CD14-positive monocyte (primary cell): ENCODE data around the gene PATJ. TPM values are rescaled to one million over a fixed set of nuclear protein-coding genes. Genes with fewer than 3 reads are reported as not detected.

Experiments used
- DNase-seq, 3 donors: peaks; one replicate each; pipeline ENCODE4 v3.0.0-alpha.2; 2011 to 2022
- H2AFZ ChIP-seq: 2 replicates; pipeline ENCODE4 v1.6.0; 2012; ENCODE audit warnings: mild to moderate bottlenecking, low read depth, low read length, inconsistent platforms; ENCODE audit not compliant: insufficient read depth, poor library complexity, severe bottlenecking
- H3K27ac ChIP-seq, 2 donors: 1 replicate in 1 of 2; 2 replicates in 1 of 2; pipeline ENCODE4 v1.5.1; 2012 to 2013; ENCODE audit warnings: low read length in 2 of 2, control low read depth in 1 of 2, inconsistent platforms in 1 of 2, low read depth in 1 of 2, mild to moderate bottlenecking in 1 of 2
- H3K27me3 ChIP-seq, 2 donors: one replicate each; pipeline versions ENCODE4 v1.6.0 to v1.6.1; 2011 to 2013; ENCODE audit warnings: low read length in 2 of 2; ENCODE audit not compliant: control insufficient read depth in 2 of 2, insufficient read depth in 2 of 2
- H3K36me3 ChIP-seq, 2 donors: replicated peaks in 1 of 2; 1 replicate in 1 of 2; 2 replicates in 1 of 2; pipeline versions ENCODE4 v1.5.1 to v1.6.1; 2012 to 2013; ENCODE audit warnings: low read length in 2 of 2, control low read depth in 1 of 2, inconsistent platforms in 1 of 2, mild to moderate bottlenecking in 1 of 2; ENCODE audit not compliant: insufficient read depth in 2 of 2, control insufficient read depth in 1 of 2
- H3K4me1 ChIP-seq, 2 donors: 1 replicate in 1 of 2; 2 replicates in 1 of 2; pipeline versions ENCODE4 v1.5.1 to v1.6.1; 2012 to 2013; ENCODE audit warnings: low read length in 2 of 2, control low read depth in 1 of 2, inconsistent platforms in 1 of 2, mild to moderate bottlenecking in 1 of 2, moderate library complexity in 1 of 2; ENCODE audit not compliant: insufficient read depth in 2 of 2, control insufficient read depth in 1 of 2
- H3K4me2 ChIP-seq: replicated peaks from 2 replicates; pipeline ENCODE3; 2012; ENCODE audit warnings: low read length, moderate library complexity, mild to moderate bottlenecking; ENCODE audit not compliant: poor library complexity, severe bottlenecking; ENCODE audit errors: extremely low read depth
- H3K4me3 ChIP-seq, 3 experiments: fragments of 200-600 bp in 1 of 3; sonication (generic) in 1 of 3; replicated peaks in 1 of 3; 1 replicate in 2 of 3; 2 replicates in 1 of 3; pipeline ENCODE4 v1.5.1; 2011 to 2013; ENCODE audit warnings: low read length in 3 of 3, mild to moderate bottlenecking in 3 of 3, control low read depth in 2 of 3, low read depth in 2 of 3, inconsistent platforms in 1 of 3, moderate library complexity in 1 of 3
- H3K79me2 ChIP-seq: 2 replicates; pipeline ENCODE4 v1.6.0; 2012; ENCODE audit warnings: mild to moderate bottlenecking, control low read depth, inconsistent platforms, low read length, moderate library complexity; ENCODE audit not compliant: insufficient read depth
- H3K9ac ChIP-seq: 2 replicates; pipeline ENCODE4 v1.6.0; 2017; ENCODE audit warnings: low read length, mild to moderate bottlenecking; ENCODE audit not compliant: insufficient read depth, poor library complexity, severe bottlenecking
- H3K9me3 ChIP-seq, 2 donors: replicated peaks in 1 of 2; 1 replicate in 1 of 2; 2 replicates in 1 of 2; pipeline versions ENCODE4 v1.5.1 to v1.6.1; 2012 to 2013; ENCODE audit warnings: low read length in 2 of 2, control low read depth in 1 of 2; ENCODE audit not compliant: control insufficient read depth in 1 of 2, insufficient read depth in 1 of 2
- H4K20me1 ChIP-seq: 2 replicates; pipeline ENCODE4 v1.6.0; 2012; ENCODE audit warnings: mild to moderate bottlenecking, low read length, control low read depth, moderate library complexity; ENCODE audit not compliant: insufficient read depth
- H3K27ac Mint-ChIP-seq, 7 donors: one replicate each; pipeline ENCODE4 v1.8.0; 2020; ENCODE audit warnings: mild to moderate bottlenecking in 7 of 7, mixed read lengths in 7 of 7, moderate library complexity in 6 of 7, inconsistent platforms in 2 of 7
- H3K27me3 Mint-ChIP-seq, 3 donors: one replicate each; pipeline ENCODE4 v1.8.0; 2021 to 2022; ENCODE audit warnings: low read depth in 3 of 3, mild to moderate bottlenecking in 3 of 3, mixed read lengths in 3 of 3, moderate library complexity in 3 of 3, inconsistent platforms in 1 of 3
- H3K36me3 Mint-ChIP-seq, 2 donors: one replicate each; pipeline ENCODE4 v1.8.0; 2020; ENCODE audit warnings: mixed read lengths in 2 of 2, inconsistent platforms in 1 of 2, mild to moderate bottlenecking in 1 of 2
- H3K4me1 Mint-ChIP-seq: one replicate; pipeline ENCODE4 v1.8.0; 2020; ENCODE audit warnings: mild to moderate bottlenecking, mixed read lengths
- H3K4me3 Mint-ChIP-seq, 2 donors: one replicate each; pipeline ENCODE4 v1.8.0; 2020; ENCODE audit warnings: mild to moderate bottlenecking in 2 of 2, mixed read lengths in 2 of 2, moderate library complexity in 1 of 2
- H3K9me3 Mint-ChIP-seq, 7 donors: one replicate each; pipeline ENCODE4 v1.8.0; 2020 to 2022; ENCODE audit warnings: mixed read lengths in 7 of 7, mild to moderate bottlenecking in 6 of 7, moderate library complexity in 6 of 7, inconsistent platforms in 2 of 7
- CTCF ChIP-seq: fragments of 200-600 bp; IDR thresholded peaks from one replicate; pipeline ENCODE4 v1.8.0; 2022; ENCODE audit warnings: antibody characterized with exemption, mild to moderate bottlenecking
- WGBS: methylation state at CpG from one replicate; pipeline ENCODE4 v1.1.5; 2013; ENCODE audit warnings: missing lambda C conversion rate; ENCODE audit not compliant: insufficient coverage; 5-methylcytosine and 5-hydroxymethylcytosine counted together
- intact Hi-C, 2 donors: fragments of 100-400 bp; cut with micrococcal nuclease; formaldehyde crosslinking; loops; one replicate each; pipeline versions ENCODE4 v1.15.0 to v1.15.1; 2023
- polyA plus RNA-seq, 3 donors: library from polyadenylated mRNA; depleted of rRNA in 1 of 3; unstranded in 2 of 3; stranded (reverse) in 1 of 3; fragments of 300-500 nt in 2 of 3; fragments of >200 nt in 1 of 3; fragmentation: Illumina TruSeq in 2 of 3; gene quantifications; 1 replicate in 2 of 3; 2 replicates in 1 of 3; pipeline ENCODE4 v1.2.3, GENCODE V29; 2012 to 2021

Gene PATJ
- polyA plus RNA-seq, 3 donors, result 0.01 to 0.23 TPM; not detected in 1

GRCh38 chr1:62090016-62090415 lies 347.7 kb downstream of the PATJ start:
- no peak for TF ChIP-seq CTCF
- intact Hi-C loops, result no loop called here
- Histone ChIP-seq H3K4me1 (no peaks in the 10 kb centered on the region), H3K4me2 (no peak overlapping the region), H3K79me2 (no peaks in the 10 kb centered on the region), H3K36me3 (no peaks in the 10 kb centered on the region), H3K9me3 (no peaks in the 10 kb centered on the region), H4K20me1 (no peaks in the 10 kb centered on the region), H3K9ac (no peak overlapping the region), H3K4me3 (no peak overlapping the region), H2AFZ (no peak overlapping the region), H3K27me3 (no peaks in the 10 kb centered on the region), H3K27ac (no peak overlapping the region)
- H3K27me3 Mint-ChIP-seq, result peaks cover 0 to 2% (median 2%) of the 10 kb centered on the region in 3 donors
- H3K36me3 Mint-ChIP-seq, result no peaks in the 10 kb centered on the region
- H3K9me3 Mint-ChIP-seq, result no peaks in the 10 kb centered on the region
- H3K4me1 Mint-ChIP-seq, result no peaks in the 10 kb centered on the region
- DNase-seq, result no peak
- H3K27ac Mint-ChIP-seq, result no peak overlapping the region
- WGBS, result no CpG with 5 or more reads among the region's 5 CpGs
- H3K4me3 Mint-ChIP-seq, result no peak overlapping the region

- Mint-ChIP-seq H3K4me1 (no peaks in the 10 kb centered on the region), H3K27ac (no peak overlapping the region), H3K4me3 (no peak overlapping the region), H3K27me3 (peaks cover 0 to 2% (median 0%) of the 10 kb centered on the region in 3 donors), H3K36me3 (no peaks in the 10 kb centered on the region), H3K9me3 (peaks cover 0 to 5% (median 0%) of the 10 kb centered on the region in 7 donors)
- no peaks in the 10 kb centered on the region for H3K27me3 ChIP-seq
- intact Hi-C loops, result no loop called here
- no peaks in the 10 kb centered on the region for H3K9me3 ChIP-seq
- no peaks in the 10 kb centered on the region for H3K4me1 ChIP-seq
- no peak overlapping the region for H3K4me2 ChIP-seq
- no peak overlapping the region for H3K9ac ChIP-seq
- no peaks in the 10 kb centered on the region for H3K36me3 ChIP-seq
- H2AFZ ChIP-seq, result no peak overlapping the region
- no peaks in the 10 kb centered on the region for H3K79me2 ChIP-seq
- no peak for TF ChIP-seq CTCF
- no peak overlapping the region for H3K4me3 ChIP-seq
- WGBS, result no CpG with 5 or more reads among the region's 4 CpGs
- H3K27ac ChIP-seq, result no peak overlapping the region
- DNase-seq, result no peak
- no peaks in the 10 kb centered on the region for H4K20me1 ChIP-seq
Observed at GRCh38 chr1:62092110-62092509, 349.8 kb downstream of the PATJ start.
